Colonic mucosa (tissue), 4 donors: ENCODE measurements around the gene IQGAP1. TPM values are rescaled to one million over a fixed set of nuclear protein-coding genes. Genes with fewer than 3 reads are reported as not detected.
A peak's percentile ranks its signal among the peaks of the same experiment; 100 is the strongest.
"Not testable (repeated sequence)": the region's sequence is repeated elsewhere in the genome, so short reads cannot be mapped to it uniquely, and the experiment has no call there.

ENCODE experiments used
- DNase-seq: peaks from one replicate; pipeline ENCODE4 v3.0.0-alpha.2; 2020
- H3K27ac ChIP-seq: fragments of 200-600 bp; one replicate; pipeline ENCODE4 v1.8.0; 2021
- H3K27me3 ChIP-seq: fragments of 200-600 bp; one replicate; pipeline ENCODE4 v1.8.0; 2021
- H3K36me3 ChIP-seq: fragments of 200-600 bp; one replicate; pipeline ENCODE4 v1.8.0; 2021
- H3K4me1 ChIP-seq: fragments of 200-600 bp; one replicate; pipeline ENCODE4 v1.8.0; 2021; ENCODE audit warnings: mild to moderate bottlenecking
- H3K4me3 ChIP-seq: fragments of 200-600 bp; one replicate; pipeline ENCODE4 v1.8.0; 2021
- H3K9ac ChIP-seq, 2 donors: one replicate each; pipeline ENCODE4 v1.7.0; 2013; ENCODE audit warnings: control low read depth in 2 of 2, low read depth in 2 of 2, low read length in 2 of 2
- H3K9me3 ChIP-seq: fragments of 200-600 bp; one replicate; pipeline ENCODE4 v1.8.0; 2021
- intact Hi-C: fragments of 100-400 bp; cut with DNase I; formaldehyde crosslinking; loops from one replicate; pipeline ENCODE4 v1.14.1; 2022
- total RNA-seq, 2 donors: library from RNA; stranded (reverse); fragmentation: NEBNext Ultra II Directional in 1 of 2; extraction: Animal tissue kit (Norgen Biotek cat#: 25700) in 1 of 2; gene quantifications; one replicate each; pipeline ENCODE4 v1.2.1, GENCODE V29; 2021
- TF ChIP-seq, protein P1 (sequence below): fragments of 200-600 bp; IDR thresholded peaks from one replicate; pipeline ENCODE4 v1.8.0; 2022; ENCODE audit warnings: antibody characterized with exemption, mild to moderate bottlenecking
- donor health status: healthy.
- donor health status: DM: no; HTN: no; CAD: no.
- donor health status: DM: no; HTN: no; CAD: no.

Gene IQGAP1
- total RNA-seq, 2 donors from 2014 or later = 210 to 243 TPM

DNA sequence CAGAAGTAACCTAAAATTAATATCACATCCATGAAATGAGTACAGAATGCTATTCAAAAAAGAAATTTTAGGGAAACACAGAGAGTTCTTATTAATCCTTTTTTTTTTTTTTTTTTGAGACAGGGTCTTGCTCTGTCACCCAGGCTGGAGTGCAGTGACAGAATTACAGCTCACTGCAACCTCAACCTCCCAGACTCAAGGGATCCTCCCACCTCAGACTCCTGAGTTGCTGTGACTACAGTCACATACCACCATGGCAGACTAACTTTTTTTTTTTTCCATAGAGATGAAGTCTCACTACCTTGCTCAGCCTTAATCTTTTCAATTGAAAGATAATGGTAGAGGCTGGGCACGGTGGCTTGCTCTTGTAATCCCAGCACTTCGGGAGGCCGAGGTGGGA lies 135.3 kb downstream of the IQGAP1 start:
- Histone ChIP-seq H3K9ac (no peak overlapping the region), H3K27ac (no peak overlapping the region), H3K36me3 (no peaks in the 10 kb centered on the region), H3K27me3 (no peaks in the 10 kb centered on the region), H3K4me3 (no peak overlapping the region), H3K9me3 (no peaks in the 10 kb centered on the region), H3K4me1 (no peaks in the 10 kb centered on the region)
- TF ChIP-seq, protein P1, sequence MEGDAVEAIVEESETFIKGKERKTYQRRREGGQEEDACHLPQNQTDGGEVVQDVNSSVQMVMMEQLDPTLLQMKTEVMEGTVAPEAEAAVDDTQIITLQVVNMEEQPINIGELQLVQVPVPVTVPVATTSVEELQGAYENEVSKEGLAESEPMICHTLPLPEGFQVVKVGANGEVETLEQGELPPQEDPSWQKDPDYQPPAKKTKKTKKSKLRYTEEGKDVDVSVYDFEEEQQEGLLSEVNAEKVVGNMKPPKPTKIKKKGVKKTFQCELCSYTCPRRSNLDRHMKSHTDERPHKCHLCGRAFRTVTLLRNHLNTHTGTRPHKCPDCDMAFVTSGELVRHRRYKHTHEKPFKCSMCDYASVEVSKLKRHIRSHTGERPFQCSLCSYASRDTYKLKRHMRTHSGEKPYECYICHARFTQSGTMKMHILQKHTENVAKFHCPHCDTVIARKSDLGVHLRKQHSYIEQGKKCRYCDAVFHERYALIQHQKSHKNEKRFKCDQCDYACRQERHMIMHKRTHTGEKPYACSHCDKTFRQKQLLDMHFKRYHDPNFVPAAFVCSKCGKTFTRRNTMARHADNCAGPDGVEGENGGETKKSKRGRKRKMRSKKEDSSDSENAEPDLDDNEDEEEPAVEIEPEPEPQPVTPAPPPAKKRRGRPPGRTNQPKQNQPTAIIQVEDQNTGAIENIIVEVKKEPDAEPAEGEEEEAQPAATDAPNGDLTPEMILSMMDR = no peak
- intact Hi-C loops = no loop called here
- no peak for DNase-seq

DNA sequence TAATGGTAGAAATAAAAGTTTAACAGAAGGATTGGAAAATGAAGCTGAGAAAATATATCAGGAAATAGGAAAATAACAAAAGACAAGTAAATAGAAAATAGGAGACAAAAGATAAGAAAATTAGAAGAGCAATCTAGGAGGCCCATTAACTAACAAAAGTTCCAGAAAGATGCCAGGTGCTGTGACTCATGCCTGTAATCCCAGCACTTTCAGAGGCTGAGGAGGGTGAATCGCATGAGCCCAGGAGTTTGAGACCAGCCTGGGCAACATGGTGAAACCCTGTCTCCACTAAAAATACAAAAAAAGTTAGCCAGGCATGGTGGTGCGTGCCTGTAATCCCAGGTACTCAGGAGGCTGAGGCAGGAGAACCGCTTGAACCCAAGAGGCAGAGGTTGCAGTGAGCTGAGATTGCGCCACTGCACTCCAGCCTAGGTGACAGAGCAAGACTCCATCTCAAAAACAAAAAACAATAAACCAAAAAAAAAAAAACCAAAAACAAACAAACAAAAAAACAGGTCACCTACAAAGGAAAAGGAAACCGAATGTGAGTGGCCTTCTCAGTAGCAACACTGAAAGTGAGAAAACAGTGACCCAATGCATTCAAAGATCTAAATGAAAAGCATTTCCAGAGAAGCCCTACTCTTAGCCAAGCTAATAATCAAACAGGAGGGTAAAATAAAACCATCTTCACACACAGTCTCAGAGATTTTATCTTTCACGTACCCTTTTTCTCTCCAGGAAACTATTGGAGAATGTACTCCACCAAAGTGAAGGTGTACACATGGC lies 136.2 kb downstream of the IQGAP1 start:
- DNase-seq, H3K27me3 ChIP-seq, H3K9ac ChIP-seq, H3K27ac ChIP-seq, H3K9me3 ChIP-seq, intact Hi-C loops, H3K36me3 ChIP-seq, H3K4me3 ChIP-seq, H3K4me1 ChIP-seq: not testable (repeated sequence)

DNA sequence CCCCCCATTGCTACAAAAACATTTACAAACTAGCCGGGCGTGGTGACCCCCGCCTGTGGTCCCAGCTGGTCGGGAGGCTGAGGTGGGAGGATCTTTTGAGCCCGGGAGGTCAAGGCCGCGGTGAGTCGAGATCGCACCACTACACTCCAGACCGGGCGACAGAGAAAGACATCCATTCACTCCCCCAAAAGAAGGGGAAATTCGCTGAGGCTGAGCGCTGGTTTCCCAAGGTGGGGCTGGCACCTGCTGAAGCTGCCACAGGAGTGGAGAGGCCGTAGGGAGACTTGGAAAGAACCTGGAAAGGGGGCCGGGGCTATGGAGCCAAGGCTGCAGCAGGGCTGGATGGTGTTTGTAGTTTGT lies 140.9 kb downstream of the IQGAP1 start:
- Histone ChIP-seq H3K4me3 (peak overlapping the region; percentile 58), H3K36me3 (no peaks in the 10 kb centered on the region), H3K9me3 (no peaks in the 10 kb centered on the region), H3K27ac (peak overlapping the region; percentile 85), H3K9ac (peak overlapping the region; percentile 62 to 96), H3K27me3 (no peaks in the 10 kb centered on the region), H3K4me1 (peaks cover 9% of the 10 kb centered on the region)
- intact Hi-C loops = no loop called here
- no peak for DNase-seq
- TF ChIP-seq, protein P1 = no peak

DNA sequence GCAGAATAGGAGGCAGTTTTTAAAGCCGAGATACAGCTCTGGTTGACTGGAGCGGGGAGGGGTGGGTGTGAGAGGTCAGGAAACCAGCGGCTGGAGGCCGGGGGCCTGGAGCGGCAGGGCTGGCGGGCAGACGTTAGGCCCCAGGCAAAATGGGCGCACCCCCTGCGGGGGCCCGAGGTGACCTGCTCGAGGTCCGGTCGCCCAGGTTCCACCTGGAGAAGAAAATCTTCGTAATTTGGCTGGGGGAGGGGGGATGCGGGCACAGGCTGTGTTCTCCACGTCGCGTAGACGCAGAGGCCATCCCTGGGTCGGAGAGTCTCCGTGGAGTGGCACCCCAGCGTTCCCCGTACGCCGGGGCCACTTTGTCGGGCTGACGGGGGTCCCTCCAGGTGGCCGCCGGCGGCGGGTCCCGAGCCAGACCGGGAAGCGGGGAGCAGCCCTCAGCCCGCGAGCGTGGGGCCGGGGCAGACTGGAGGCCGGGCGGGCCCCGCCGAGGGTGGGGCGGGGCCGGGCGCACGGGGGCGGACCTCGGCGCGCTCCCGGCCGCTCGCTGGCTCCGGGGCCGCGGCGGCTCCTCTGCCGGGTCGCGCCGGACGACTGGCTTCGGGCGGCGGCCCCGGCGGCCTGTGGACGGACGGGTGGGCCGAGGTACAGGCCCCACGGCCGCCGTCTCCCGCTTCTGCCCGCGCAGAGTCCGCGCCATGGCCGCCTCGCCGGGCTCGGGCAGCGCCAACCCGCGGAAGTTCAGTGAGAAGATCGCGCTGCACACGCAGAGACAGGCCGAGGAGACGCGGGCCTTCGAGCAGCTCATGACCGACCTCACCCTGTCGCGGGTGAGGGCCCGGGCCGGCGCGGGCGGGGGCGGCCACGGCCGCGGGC lies 141.6 kb downstream of the IQGAP1 start, which contains the start of gene CRTC3:
TSS of gene CRTC3 (plus strand) at position 553 of the 879 bp plus-strand sequence. CDS start at position 702, 149 bp downstream.
- Histone ChIP-seq H3K4me1 (peaks cover 9% of the 10 kb centered on the region), H3K4me3 (peak within 1 kb of the TSS; percentile 58), H3K9ac (peak within 1 kb of the TSS; percentile 84 to 96), H3K9me3 (no peaks in the 10 kb centered on the region), H3K36me3 (no peaks in the 10 kb centered on the region), H3K27ac (peak within 1 kb of the TSS; percentile 85), H3K27me3 (no peaks in the 10 kb centered on the region)
- DNase-seq = peak; percentile 57
- intact Hi-C loops = no loop called here
- TF ChIP-seq, protein P1 = no peak

DNA sequence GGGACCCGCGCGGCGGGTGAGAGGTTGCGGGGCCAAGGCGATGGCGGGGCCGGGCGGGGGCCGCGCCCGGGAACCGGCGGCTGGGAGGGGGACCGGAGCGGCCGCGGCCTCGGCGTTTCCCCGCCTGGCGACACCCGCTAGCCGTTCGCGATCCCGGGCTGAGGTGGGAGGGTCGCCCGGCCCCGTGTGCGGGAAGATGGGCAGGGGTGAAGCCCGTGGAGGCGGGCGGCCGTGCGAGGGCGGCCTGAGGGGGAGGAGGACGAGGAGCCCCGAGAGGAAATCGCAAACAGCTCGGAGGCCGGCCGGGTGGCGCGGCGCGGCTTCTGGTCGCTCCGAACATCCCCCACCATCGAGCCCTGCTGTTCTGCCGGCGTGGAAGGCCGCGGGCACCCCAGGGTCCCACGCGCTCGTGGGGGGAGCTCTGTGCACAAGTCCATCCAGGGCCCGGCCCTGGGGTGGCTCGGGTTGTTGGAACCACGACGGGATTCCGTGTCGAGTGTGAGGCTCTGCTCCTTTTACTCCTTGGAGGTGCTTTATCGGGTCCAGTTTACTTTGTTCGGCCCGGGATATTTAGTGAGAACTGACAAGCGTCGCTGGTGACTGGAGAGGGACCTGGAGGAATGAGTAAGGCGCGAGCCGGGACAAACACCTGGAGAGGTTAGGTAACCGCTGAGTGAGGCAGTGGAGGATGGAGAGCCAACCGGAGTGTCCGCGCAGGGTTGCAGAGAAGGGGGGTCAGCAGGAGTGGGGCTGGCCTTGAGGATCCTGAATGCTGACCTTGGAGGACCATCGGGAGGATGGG lies 142.4 kb downstream of the IQGAP1 start:
- Histone ChIP-seq H3K9me3 (no peaks in the 10 kb centered on the region), H3K36me3 (no peaks in the 10 kb centered on the region), H3K9ac (peak overlapping the region; percentile 84 to 96), H3K27me3 (no peaks in the 10 kb centered on the region), H3K27ac (peak overlapping the region; percentile 85), H3K4me3 (peak overlapping the region; percentile 58), H3K4me1 (peaks cover 9% of the 10 kb centered on the region)
- intact Hi-C loops = no loop called here
- peak; percentile 51 for DNase-seq
- TF ChIP-seq, protein P1 = no peak
